Gastrocnemius medialis (tissue), 4 donors: ENCODE data around the gene HOXA9.

Experiments used
- POLR2A ChIP-seq, 2 donors: fragments of 450-650 bp; IDR thresholded peaks; one replicate each; pipeline ENCODE4 v1.6.1; 2017; ENCODE audit warnings: antibody characterized with exemption in 2 of 2, mild to moderate bottlenecking in 2 of 2, moderate library complexity in 2 of 2
- TF ChIP-seq, protein P1 (sequence below), 5 experiments: fragments of 450-650 bp in 3 of 5; fragments of 200-600 bp in 2 of 5; sonication (generic) in 2 of 5; IDR thresholded peaks in 4 of 5; conservative IDR thresholded peaks in 1 of 5; 1 replicate in 4 of 5; 2 replicates in 1 of 5; pipeline ENCODE4 v1.5.1; 2016 to 2019; ENCODE audit warnings: antibody characterized with exemption in 5 of 5, mild to moderate bottlenecking in 3 of 5, moderate library complexity in 3 of 5

DNA sequence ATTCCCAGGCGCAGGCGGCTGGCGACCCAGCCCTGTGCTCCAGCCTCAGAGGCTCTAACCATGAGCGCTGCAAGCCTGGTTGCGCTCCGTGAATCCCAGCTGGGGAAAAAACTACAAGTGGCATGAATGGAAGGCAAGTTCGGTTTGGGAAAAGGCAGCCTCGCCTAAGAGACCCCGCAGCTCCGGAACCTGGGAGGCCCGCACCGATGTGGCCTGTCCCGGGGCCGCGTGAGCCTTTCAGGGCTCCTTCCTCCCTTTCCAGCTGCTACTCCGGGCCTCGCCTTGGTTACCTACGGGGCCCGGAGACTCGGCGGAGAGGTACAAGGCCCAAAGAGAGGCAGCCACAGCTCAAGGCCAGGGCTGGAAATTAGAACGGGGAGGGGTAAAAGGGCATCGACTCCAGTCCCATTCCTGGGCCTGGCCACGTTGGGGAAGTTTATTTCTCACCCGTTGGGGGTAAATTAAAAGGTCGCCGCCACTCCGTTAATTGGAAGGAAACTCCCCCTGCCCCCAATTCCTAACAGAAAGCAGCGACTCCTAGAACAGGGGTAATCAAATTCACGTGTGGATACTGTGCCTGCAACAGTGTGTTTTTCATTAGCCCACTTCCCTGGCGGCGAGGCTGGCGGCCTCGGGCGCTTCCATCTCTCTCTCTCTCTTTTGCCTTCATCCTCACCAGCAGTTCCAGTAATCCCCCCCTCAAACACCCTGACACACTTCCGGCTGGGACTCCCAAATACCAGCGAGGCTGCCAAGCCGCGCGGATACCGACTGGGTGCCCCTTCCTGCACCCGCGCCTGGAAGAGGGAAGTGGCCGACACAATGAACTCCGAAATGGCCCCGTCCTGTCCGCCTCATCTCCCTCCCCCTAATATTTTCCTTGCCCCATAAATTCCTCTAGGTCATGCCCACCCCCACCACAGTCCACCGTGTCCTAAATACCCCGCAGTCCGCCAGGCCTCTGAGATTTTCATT is 1.5 kb upstream of the HOXA9 start:
- TF ChIP-seq, protein P1, sequence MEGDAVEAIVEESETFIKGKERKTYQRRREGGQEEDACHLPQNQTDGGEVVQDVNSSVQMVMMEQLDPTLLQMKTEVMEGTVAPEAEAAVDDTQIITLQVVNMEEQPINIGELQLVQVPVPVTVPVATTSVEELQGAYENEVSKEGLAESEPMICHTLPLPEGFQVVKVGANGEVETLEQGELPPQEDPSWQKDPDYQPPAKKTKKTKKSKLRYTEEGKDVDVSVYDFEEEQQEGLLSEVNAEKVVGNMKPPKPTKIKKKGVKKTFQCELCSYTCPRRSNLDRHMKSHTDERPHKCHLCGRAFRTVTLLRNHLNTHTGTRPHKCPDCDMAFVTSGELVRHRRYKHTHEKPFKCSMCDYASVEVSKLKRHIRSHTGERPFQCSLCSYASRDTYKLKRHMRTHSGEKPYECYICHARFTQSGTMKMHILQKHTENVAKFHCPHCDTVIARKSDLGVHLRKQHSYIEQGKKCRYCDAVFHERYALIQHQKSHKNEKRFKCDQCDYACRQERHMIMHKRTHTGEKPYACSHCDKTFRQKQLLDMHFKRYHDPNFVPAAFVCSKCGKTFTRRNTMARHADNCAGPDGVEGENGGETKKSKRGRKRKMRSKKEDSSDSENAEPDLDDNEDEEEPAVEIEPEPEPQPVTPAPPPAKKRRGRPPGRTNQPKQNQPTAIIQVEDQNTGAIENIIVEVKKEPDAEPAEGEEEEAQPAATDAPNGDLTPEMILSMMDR (IDR thresholded peaks at IDR 0.05 in 4 of 5, conservative IDR thresholded peaks at IDR 0.05 in 1 of 5), result no peak
- peak in 1 of 2 donors; percentile 27 for TF ChIP-seq POLR2A (IDR thresholded peaks at IDR 0.05)
